GM12875 (cell line): ENCODE measurements around the gene HENMT1.
"Not testable (repeated sequence)": the region's sequence is repeated elsewhere in the genome, so short reads cannot be mapped to it uniquely, and the experiment has no call there.

Experiments used
- H3K4me3 ChIP-seq: one replicate; pipeline ENCODE4 v1.5.1; 2011; ENCODE audit warnings: low read depth, low read length, control low read depth
- CTCF ChIP-seq: IDR thresholded peaks from 2 replicates; pipeline ENCODE4 v1.5.1; 2011; ENCODE audit warnings: low read depth, mild to moderate bottlenecking, control low read depth, inconsistent platforms, low read length, moderate library complexity, borderline replicate concordance; ENCODE audit not compliant: insufficient read depth

The HENMT1 gene

GRCh38 chr1:108686614-108687313 is 25.9 kb upstream of the HENMT1 start:
- H3K4me3 ChIP-seq: no peak overlapping the region
- no peak for TF ChIP-seq CTCF

DNA sequence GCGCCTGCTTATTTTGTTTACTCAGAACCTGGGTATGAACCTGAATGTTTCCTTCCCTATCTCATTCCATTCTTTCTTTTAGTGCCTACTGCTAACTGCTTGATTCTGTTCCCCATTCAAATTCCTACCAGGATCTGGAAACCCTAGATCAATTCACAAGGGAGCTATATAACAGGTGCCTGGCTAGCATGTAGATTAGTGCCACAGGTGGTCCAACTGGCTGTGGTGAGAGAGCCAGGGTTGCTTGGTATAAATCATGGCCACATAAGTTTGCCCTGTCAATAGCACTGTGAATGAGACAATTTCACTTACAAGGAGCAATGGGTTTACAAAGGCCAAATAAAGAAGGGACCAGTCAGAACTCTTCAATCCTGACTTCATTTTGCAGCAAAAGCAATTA is 24.6 kb upstream of the HENMT1 start:
- no peak for TF ChIP-seq CTCF
- no peak overlapping the region for H3K4me3 ChIP-seq

DNA sequence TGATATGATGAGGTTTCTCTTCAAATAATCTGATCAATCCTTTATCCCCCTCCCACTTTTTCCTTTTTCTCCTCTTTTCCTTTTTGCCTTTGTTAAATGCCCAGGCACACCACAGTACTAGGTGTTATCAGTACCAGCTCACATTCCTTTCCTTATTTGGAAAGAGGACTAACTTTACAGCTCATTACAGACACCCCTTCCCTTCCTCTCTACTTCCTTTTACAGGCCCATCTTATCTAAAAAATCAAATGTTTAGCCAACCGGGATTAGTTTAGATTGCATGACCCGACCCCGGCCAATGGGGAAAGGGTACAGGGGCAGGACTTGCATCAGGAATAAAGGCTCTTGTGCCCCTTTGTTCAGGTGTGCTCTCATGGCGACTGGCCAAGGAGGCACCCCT is 20.8 kb upstream of the HENMT1 start:
- H3K4me3 ChIP-seq: not testable (repeated sequence)

GRCh38 chr1:108679586-108680213 is 18.8 kb upstream of the HENMT1 start:
- TF ChIP-seq CTCF: no peak
- no peak overlapping the region for H3K4me3 ChIP-seq

DNA sequence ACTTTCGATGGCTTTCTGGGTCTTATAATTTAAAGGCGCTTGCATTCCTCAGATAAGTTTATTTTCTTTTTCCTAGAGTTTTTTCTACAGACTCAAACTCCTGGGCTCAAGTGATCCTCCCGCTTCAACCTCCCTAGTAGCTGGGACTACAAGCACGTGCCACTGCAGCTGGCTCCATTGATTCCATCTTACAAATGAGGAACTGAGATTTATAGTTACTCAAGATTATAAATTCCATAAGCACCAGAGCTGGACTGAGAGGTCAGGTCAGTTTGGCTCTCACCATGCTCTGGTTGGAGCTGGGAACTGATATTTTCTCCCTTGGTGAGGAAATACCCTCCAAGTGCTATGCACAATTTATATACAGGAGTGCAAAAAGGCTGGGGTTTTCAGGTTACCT is 17.8 kb upstream of the HENMT1 start:
- no peak overlapping the region for H3K4me3 ChIP-seq
- no peak for TF ChIP-seq CTCF

GRCh38 chr1:108671143-108671542 is 10.2 kb upstream of the HENMT1 start:
- H3K4me3 ChIP-seq: no peak overlapping the region
- no peak for TF ChIP-seq CTCF

DNA sequence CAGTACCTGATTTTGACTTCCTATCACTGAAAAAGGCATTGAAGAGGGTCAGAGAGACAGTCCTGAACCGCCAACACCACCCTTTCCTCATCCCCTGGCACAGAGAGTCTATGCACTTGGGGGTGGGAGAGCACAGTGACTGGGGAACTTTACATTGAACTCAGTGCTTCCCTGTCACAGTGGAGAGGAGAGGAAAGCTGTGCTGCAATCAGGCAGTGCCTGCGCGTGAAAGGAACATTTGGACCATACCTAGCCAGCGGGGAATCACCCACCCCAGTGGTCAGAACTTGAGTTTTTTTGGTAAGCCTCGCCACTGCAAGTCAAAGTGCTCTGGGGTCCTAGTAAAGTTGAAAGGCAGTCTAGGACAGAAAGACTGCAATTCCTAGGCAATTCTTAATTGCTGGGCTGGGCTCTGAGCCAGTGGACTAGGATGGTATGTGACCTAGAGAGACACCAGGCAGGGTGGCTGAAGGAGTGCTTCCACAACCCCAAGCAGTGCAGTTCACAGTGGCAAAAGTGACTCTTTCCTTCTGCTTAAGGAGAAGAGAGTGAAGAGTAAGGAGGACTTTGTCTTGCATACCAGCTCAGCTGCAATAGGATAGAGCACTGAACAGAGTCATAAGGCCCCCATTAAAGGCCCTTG is 9.4 kb upstream of the HENMT1 start:
- no peak overlapping the region for H3K4me3 ChIP-seq
- no peak for TF ChIP-seq CTCF
